Colonic mucosa (tissue), 4 donors: ENCODE results near the gene PIK3AP1. TPM values are rescaled to one million over a fixed set of nuclear protein-coding genes. Genes with fewer than 3 reads are reported as not detected.
"Not testable (repeated sequence)": the region's sequence is repeated elsewhere in the genome, so short reads cannot be mapped to it uniquely, and the experiment has no call there.

ENCODE experiments used
- DNase-seq: peaks from one replicate; pipeline ENCODE4 v3.0.0-alpha.2; 2020
- H3K27ac ChIP-seq: fragments of 200-600 bp; one replicate; pipeline ENCODE4 v1.8.0; 2021
- H3K27me3 ChIP-seq: fragments of 200-600 bp; one replicate; pipeline ENCODE4 v1.8.0; 2021
- H3K36me3 ChIP-seq: fragments of 200-600 bp; one replicate; pipeline ENCODE4 v1.8.0; 2021
- H3K4me1 ChIP-seq: fragments of 200-600 bp; one replicate; pipeline ENCODE4 v1.8.0; 2021; ENCODE audit warnings: mild to moderate bottlenecking
- H3K4me3 ChIP-seq: fragments of 200-600 bp; one replicate; pipeline ENCODE4 v1.8.0; 2021
- H3K9ac ChIP-seq, 2 donors: one replicate each; pipeline ENCODE4 v1.7.0; 2013; ENCODE audit warnings: control low read depth in 2 of 2, low read depth in 2 of 2, low read length in 2 of 2
- H3K9me3 ChIP-seq: fragments of 200-600 bp; one replicate; pipeline ENCODE4 v1.8.0; 2021
- intact Hi-C: fragments of 100-400 bp; cut with DNase I; formaldehyde crosslinking; loops from one replicate; pipeline ENCODE4 v1.14.1; 2022
- total RNA-seq, 2 donors: library from RNA; stranded (reverse); fragmentation: NEBNext Ultra II Directional in 1 of 2; extraction: Animal tissue kit (Norgen Biotek cat#: 25700) in 1 of 2; gene quantifications; one replicate each; pipeline ENCODE4 v1.2.1, GENCODE V29; 2021
- TF ChIP-seq, protein P1 (sequence below): fragments of 200-600 bp; IDR thresholded peaks from one replicate; pipeline ENCODE4 v1.8.0; 2022; ENCODE audit warnings: antibody characterized with exemption, mild to moderate bottlenecking
- donor health status: healthy.
- donor health status: DM: no; HTN: no; CAD: no.
- donor health status: DM: no; HTN: no; CAD: no.

The PIK3AP1 gene
- total RNA-seq, 2 donors from 2014 or later = 10.9 to 12.4 TPM

DNA sequence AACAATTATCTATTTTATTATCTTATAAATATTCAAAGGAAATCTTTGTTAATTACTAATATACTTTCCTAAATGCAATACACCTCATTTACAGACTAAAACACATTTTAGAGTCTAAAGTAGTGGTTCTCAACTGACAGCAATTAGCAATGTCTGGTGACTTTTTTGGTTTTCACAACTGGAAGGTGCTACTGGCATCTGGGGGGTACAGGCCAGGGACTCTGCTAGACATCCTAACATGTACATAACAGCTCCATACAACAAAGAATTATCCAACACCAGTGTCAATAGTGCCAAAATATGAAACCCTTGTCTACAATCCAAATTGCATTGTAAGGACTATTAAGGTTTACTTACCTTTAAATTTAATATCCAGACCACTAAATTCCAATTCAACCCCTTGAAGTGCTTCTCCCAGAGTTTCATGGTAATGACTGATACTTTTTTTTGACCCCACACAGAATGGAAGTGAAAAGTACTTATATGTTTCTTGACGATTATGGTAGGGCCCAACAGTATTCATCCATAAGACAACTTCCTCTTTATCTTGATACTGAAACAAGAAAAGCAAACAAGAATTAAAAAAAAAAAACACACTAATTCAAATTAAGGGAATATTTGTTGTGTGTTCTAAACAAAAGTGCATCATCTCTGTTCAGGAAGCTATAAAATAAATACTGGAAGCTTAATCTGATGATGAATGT, 143.9 kb downstream of the PIK3AP1 start:
- TF ChIP-seq, protein P1, sequence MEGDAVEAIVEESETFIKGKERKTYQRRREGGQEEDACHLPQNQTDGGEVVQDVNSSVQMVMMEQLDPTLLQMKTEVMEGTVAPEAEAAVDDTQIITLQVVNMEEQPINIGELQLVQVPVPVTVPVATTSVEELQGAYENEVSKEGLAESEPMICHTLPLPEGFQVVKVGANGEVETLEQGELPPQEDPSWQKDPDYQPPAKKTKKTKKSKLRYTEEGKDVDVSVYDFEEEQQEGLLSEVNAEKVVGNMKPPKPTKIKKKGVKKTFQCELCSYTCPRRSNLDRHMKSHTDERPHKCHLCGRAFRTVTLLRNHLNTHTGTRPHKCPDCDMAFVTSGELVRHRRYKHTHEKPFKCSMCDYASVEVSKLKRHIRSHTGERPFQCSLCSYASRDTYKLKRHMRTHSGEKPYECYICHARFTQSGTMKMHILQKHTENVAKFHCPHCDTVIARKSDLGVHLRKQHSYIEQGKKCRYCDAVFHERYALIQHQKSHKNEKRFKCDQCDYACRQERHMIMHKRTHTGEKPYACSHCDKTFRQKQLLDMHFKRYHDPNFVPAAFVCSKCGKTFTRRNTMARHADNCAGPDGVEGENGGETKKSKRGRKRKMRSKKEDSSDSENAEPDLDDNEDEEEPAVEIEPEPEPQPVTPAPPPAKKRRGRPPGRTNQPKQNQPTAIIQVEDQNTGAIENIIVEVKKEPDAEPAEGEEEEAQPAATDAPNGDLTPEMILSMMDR = no peak
- H3K4me1 ChIP-seq = peaks cover 5% of the 10 kb centered on the region
- no peak for DNase-seq
- no peaks in the 10 kb centered on the region for H3K36me3 ChIP-seq
- no peak overlapping the region for H3K9ac ChIP-seq
- H3K4me3 ChIP-seq = no peak overlapping the region
- peak overlapping the region; percentile 35 for H3K27ac ChIP-seq
- H3K9me3 ChIP-seq = no peaks in the 10 kb centered on the region
- no peaks in the 10 kb centered on the region for H3K27me3 ChIP-seq
- intact Hi-C loops = no loop called here

DNA sequence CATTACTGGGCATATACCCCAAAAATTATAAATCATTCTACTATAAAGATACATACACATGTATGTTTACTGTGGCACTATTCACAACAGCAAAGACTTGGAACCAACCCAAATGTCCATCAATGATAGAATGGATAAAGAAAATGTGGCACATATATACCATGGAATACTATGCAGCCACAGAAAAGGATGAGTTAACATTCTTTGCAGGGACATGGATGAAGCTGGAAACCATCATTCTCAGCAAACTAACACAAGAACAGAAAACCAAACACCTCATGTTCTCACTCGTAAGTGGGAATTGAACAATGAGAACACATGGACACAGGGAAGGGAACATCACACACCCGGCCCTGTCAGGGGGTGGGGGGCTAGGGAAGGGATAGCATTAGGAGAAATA, 145.8 kb downstream of the PIK3AP1 start:
- H3K36me3 ChIP-seq, DNase-seq, H3K9me3 ChIP-seq, H3K27ac ChIP-seq, H3K9ac ChIP-seq, H3K27me3 ChIP-seq, H3K4me1 ChIP-seq, intact Hi-C loops, H3K4me3 ChIP-seq: not testable (repeated sequence)

DNA sequence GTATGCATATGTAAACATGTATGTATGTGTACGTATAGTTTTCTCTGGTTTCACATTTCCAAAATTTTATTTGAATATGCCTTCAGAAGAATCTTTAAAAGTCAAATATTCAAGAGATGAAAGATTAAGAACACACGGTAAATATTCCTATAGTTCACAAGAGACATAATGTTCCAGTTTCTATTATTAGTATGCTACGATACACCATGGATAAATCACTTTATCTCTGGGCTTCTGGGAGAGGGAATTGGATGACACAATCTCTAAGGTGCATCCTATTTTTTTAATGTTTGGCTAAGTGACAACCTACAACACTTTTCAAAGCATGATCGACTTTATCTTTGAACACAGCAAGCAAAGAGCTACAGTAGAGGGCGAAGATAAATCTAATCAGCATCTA, 147.3 kb downstream of the PIK3AP1 start:
- H3K27ac ChIP-seq = no peak overlapping the region
- no peaks in the 10 kb centered on the region for H3K4me1 ChIP-seq
- no peaks in the 10 kb centered on the region for H3K9me3 ChIP-seq
- no peaks in the 10 kb centered on the region for H3K36me3 ChIP-seq
- no peak overlapping the region for H3K4me3 ChIP-seq
- no peak overlapping the region for H3K9ac ChIP-seq
- no peak for DNase-seq
- H3K27me3 ChIP-seq = no peaks in the 10 kb centered on the region
- intact Hi-C loops = no loop called here
- TF ChIP-seq, protein P1 = no peak

DNA sequence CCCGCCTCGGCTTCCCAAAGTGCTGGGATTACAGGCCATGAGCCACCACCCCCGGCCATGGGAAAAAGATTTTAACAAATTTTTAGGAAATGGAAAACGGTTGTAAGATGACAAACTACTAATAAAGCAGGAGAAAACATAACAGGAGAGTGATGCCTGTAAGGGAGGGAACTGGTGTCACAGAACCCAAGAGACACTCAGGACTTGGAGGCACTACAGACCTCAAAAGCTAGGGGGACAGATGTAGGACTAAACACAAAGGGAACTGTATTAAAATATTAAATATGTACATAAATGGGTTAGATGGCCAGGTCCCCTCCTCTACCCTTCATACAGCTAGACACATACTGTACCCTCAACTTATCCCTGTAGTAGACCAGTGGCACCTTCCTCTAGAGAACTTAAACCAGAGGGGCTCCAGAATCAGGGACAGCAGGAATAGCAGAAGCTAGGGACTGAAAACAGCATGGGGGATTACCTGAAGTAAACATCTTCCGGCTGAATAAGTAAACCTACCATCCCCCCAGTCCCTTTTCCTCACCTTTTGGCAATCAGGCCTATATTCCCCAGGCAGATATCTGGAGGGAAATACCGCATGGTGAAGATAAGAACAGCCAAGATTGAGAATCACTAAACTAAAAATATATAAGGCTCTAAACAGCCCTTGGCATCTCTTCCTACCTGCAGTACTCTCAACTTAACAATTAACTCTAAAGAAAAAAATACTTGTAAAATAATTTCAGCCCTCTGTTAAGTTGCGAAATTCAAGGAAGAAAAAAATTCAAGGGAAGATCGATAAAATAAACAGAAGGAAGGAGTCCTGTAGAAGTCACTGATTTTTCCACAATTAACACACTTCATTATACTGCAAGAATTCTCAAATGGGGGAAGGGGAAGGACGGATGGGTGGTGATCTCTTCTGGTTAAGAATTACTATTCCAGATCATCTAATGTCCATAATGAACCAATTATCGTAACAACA, 149.0 kb downstream of the PIK3AP1 start:
- no peak overlapping the region for H3K9ac ChIP-seq
- no peak overlapping the region for H3K27ac ChIP-seq
- no peak for DNase-seq
- H3K4me1 ChIP-seq = no peaks in the 10 kb centered on the region
- H3K36me3 ChIP-seq = no peaks in the 10 kb centered on the region
- TF ChIP-seq, protein P1 = no peak
- no peaks in the 10 kb centered on the region for H3K9me3 ChIP-seq
- no peak overlapping the region for H3K4me3 ChIP-seq
- H3K27me3 ChIP-seq = no peaks in the 10 kb centered on the region
- intact Hi-C loops = no loop called here

DNA sequence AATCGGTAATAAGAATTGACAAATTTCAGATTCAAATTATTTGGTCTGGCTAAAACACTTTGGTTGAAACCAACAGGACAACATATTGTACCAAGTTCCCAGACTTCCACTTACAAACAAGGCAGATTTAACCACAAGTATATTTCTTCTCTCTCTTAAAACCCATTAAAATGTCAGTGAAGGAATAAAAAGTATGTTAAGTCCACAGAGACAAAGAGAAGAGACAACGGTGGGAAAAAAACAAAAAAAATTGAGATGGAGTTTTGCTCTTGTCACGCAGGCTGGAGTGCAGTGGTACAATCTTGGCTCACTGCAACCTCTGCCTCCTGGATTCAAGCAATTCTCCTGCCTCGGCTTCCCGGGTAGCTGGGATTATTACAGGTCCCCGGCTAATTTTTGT, 149.8 kb downstream of the PIK3AP1 start:
- Histone ChIP-seq H3K27ac (no peak overlapping the region), H3K9ac (no peak overlapping the region), H3K4me3 (no peak overlapping the region), H3K4me1 (no peaks in the 10 kb centered on the region), H3K9me3 (no peaks in the 10 kb centered on the region), H3K36me3 (no peaks in the 10 kb centered on the region), H3K27me3 (no peaks in the 10 kb centered on the region)
- intact Hi-C loops = no loop called here
- no peak for DNase-seq
- TF ChIP-seq, protein P1 = no peak
